A549 (cell line): Measurements from ENCODE around the gene IMPA2. TPM values are rescaled to one million over a fixed set of nuclear protein-coding genes. Genes with fewer than 3 reads are reported as not detected.

ENCODE experiments used
- ATAC-seq, 2 experiments: fragments of 200-7000 bp in 1 of 2; fragments of >200 bp in 1 of 2; cut with Nextera tagmentation in 1 of 2; cut with Tn5 transposase in 1 of 2; 3 replicates each; pipeline versions ENCODE4 v1.8.0 to v1.9.1; 2018 to 2020; ENCODE audit warnings: mild to moderate bottlenecking in 1 of 2, moderate library complexity in 1 of 2
- CTCF ChIA-PET: fragments of 300-600 bp; sonication (Branson Sonifier 250); formaldehyde crosslinking; extraction: SDS; loops from one replicate; lab custom pipeline; 2021; ENCODE audit warnings: antibody characterized with exemption, inconsistent platforms; lab: Yijun Ruan, JAX
- POLR2A ChIA-PET: fragments of 350-600 bp; formaldehyde crosslinking; extraction: SDS; loops from one replicate; lab custom pipeline; 2021; ENCODE audit warnings: antibody characterized with exemption, inconsistent platforms; lab: Yijun Ruan, JAX
- DNase-seq, 2 experiments: peaks; one replicate each; pipeline versions ENCODE4 v3.0.0 to v3.0.0-alpha.2; 2011 to 2016; ENCODE audit warnings: low read depth in 1 of 2, low spot score in 1 of 2
- FAIRE-seq: peaks from 2 replicates; lab custom pipeline; 2011; peaks lifted over from hg19 to GRCh38; lab: Jason Lieb, UNC
- H3K27ac ChIP-seq, 2 experiments: fragments of >200 bp; sonication (Bioruptor Twin); formaldehyde crosslinking; 3 replicates each; pipeline ENCODE4 v1.5.1; 2016 to 2017
- H3K4me1 ChIP-seq: fragments of >200 bp; sonication (Bioruptor Twin); formaldehyde crosslinking; 3 replicates; pipeline ENCODE4 v1.6.1; 2016
- H3K4me2 ChIP-seq: fragments of >200 bp; sonication (Bioruptor Twin); formaldehyde crosslinking; 3 replicates; pipeline ENCODE4 v1.6.1; 2016
- H3K4me3 ChIP-seq: fragments of >200 bp; sonication (Bioruptor Twin); formaldehyde crosslinking; 3 replicates; pipeline ENCODE4 v1.5.1; 2016
- H3K9me3 ChIP-seq: fragments of >200 bp; sonication (Bioruptor Twin); formaldehyde crosslinking; 3 replicates; pipeline ENCODE4 v1.6.1; 2016
- ATOH8 ChIP-seq: fragments of 250-450 bp; sonication (Bioruptor Pico); IDR thresholded peaks from 2 replicates; pipeline ENCODE4 v1.5.0; 2020; ENCODE audit warnings: low read depth, mild to moderate bottlenecking, moderate library complexity
- BCL3 ChIP-seq: fragments of >200 bp; sonication (Bioruptor Twin); formaldehyde crosslinking; IDR thresholded peaks from 3 replicates; pipeline ENCODE4 v1.6.1; 2016
- CEBPB ChIP-seq, 2 experiments: fragments of >200 bp in 1 of 2; sonication (Bioruptor Twin) in 1 of 2; formaldehyde crosslinking in 1 of 2; IDR thresholded peaks; 2 replicates each; pipeline ENCODE4 v1.6.1; 2012 to 2016
- CHD4 ChIP-seq: fragments of 200-600 bp; sonication (generic); IDR thresholded peaks from 2 replicates; pipeline ENCODE4 v1.6.1; 2016; ENCODE audit warnings: antibody characterized with exemption, mild to moderate bottlenecking, borderline replicate concordance
- EHF ChIP-seq: fragments of 250-450 bp; sonication (Bioruptor Pico); IDR thresholded peaks from 2 replicates; pipeline ENCODE4 v1.5.0; 2020; ENCODE audit warnings: mild to moderate bottlenecking
- EHMT2 ChIP-seq: fragments of 200-600 bp; sonication (generic); IDR thresholded peaks from 2 replicates; pipeline ENCODE4 v1.6.1; 2016; ENCODE audit warnings: antibody characterized with exemption, low read depth, mild to moderate bottlenecking, moderate library complexity
- EP300 ChIP-seq, 2 experiments: fragments of >200 bp; sonication (Bioruptor Twin); formaldehyde crosslinking; IDR thresholded peaks; 2 replicates in 1 of 2; 3 replicates in 1 of 2; pipeline ENCODE4 v1.6.1; 2016 to 2017
- GATA3 ChIP-seq: IDR thresholded peaks from 2 replicates; pipeline ENCODE4 v1.6.1; 2012; ENCODE audit warnings: borderline replicate concordance
- HDAC2 ChIP-seq: fragments of 200-600 bp; sonication (generic); IDR thresholded peaks from 2 replicates; pipeline ENCODE4 v1.6.1; 2016
- HES2 ChIP-seq: fragments of >200 bp; sonication (Bioruptor Twin); formaldehyde crosslinking; IDR thresholded peaks from 2 replicates; pipeline ENCODE4 v1.6.1; 2016
- HOXA7 ChIP-seq: fragments of 250-450 bp; sonication (Bioruptor Pico); IDR thresholded peaks from 2 replicates; pipeline ENCODE4 v1.5.0; 2020; ENCODE audit warnings: mild to moderate bottlenecking, moderate library complexity
- HOXB13 ChIP-seq: fragments of 250-450 bp; sonication (Bioruptor Pico); IDR thresholded peaks from 2 replicates; pipeline ENCODE4 v1.5.0; 2020; ENCODE audit warnings: low read depth, mild to moderate bottlenecking, moderate library complexity
- HOXB5 ChIP-seq: fragments of 250-450 bp; sonication (Bioruptor Pico); IDR thresholded peaks from 2 replicates; pipeline ENCODE4 v1.5.0; 2020; ENCODE audit warnings: mild to moderate bottlenecking, moderate library complexity
- JUN ChIP-seq, 2 experiments: fragments of >200 bp; sonication (Bioruptor Twin); formaldehyde crosslinking; IDR thresholded peaks; 2 replicates in 1 of 2; 3 replicates in 1 of 2; pipeline ENCODE4 v1.6.1; 2016 to 2017
- JUNB ChIP-seq: fragments of >200 bp; sonication (Bioruptor Twin); formaldehyde crosslinking; IDR thresholded peaks from 2 replicates; pipeline ENCODE4 v1.6.1; 2016
- MAFK ChIP-seq: fragments of 450-650 bp; IDR thresholded peaks from 2 replicates; pipeline ENCODE4 v1.6.1; 2014; ENCODE audit not compliant: partially characterized antibody
- NFE2L2 ChIP-seq: fragments of 150-350 bp; conservative IDR thresholded peaks from 2 replicates; pipeline ENCODE4 v1.6.1; 2014; ENCODE audit warnings: low read length
- NR3C1 ChIP-seq: fragments of >200 bp; sonication (Bioruptor Twin); formaldehyde crosslinking; IDR thresholded peaks from 3 replicates; pipeline ENCODE4 v1.6.1; 2017
- PHF8 ChIP-seq: fragments of 200-600 bp; sonication (generic); IDR thresholded peaks from 2 replicates; pipeline ENCODE4 v1.6.1; 2016; ENCODE audit warnings: low read depth, mild to moderate bottlenecking, antibody characterized with exemption, moderate library complexity, borderline replicate concordance
- POLR2AphosphoS2 ChIP-seq: conservative IDR thresholded peaks from 2 replicates; pipeline ENCODE4 v1.6.1; 2012; ENCODE audit warnings: low read length, improper control_type of control experiment, inconsistent platforms
- REST ChIP-seq: fragments of 200-600 bp; sonication (generic); IDR thresholded peaks from 2 replicates; pipeline ENCODE4 v1.6.1; 2016; ENCODE audit warnings: antibody characterized with exemption, mild to moderate bottlenecking, moderate library complexity
- RFX5 ChIP-seq: fragments of 450-650 bp; IDR thresholded peaks from 2 replicates; pipeline ENCODE4 v1.7.1; 2014; ENCODE audit warnings: antibody characterized with exemption, mild to moderate bottlenecking, moderate library complexity
- SMC3 ChIP-seq: fragments of >200 bp; sonication (Bioruptor Twin); formaldehyde crosslinking; IDR thresholded peaks from 3 replicates; pipeline ENCODE4 v1.6.1; 2018; ENCODE audit warnings: inconsistent platforms
- SREBF2 ChIP-seq: fragments of 450-650 bp; IDR thresholded peaks from 2 replicates; pipeline ENCODE4 v1.6.1; 2014; ENCODE audit warnings: mild to moderate bottlenecking, moderate library complexity
- ZSCAN20 ChIP-seq: fragments of 250-450 bp; sonication (Bioruptor Pico); IDR thresholded peaks from 2 replicates; pipeline ENCODE4 v1.8.0; 2022; ENCODE audit warnings: mild to moderate bottlenecking, moderate library complexity
- WGBS: methylation state at CpG from one replicate; pipeline ENCODE4 v1.1.6; 2017; ENCODE audit errors: missing lambda C conversion rate; 5-methylcytosine and 5-hydroxymethylcytosine counted together
- polyA plus RNA-seq, 4 experiments: library from polyadenylated mRNA; depleted of rRNA in 3 of 4; stranded (reverse); fragments of >200 nt; fragmentation: RNase III in 1 of 4; extraction: RNeasy Plus Mini Kit Qiagen cat#74134 plus additional on column Dnase treatment in 1 of 4; gene quantifications; 2 replicates in 3 of 4; 3 replicates in 1 of 4; pipeline ENCODE4 v1.2.3, GENCODE V29; 2011 to 2017
- TF ChIP-seq, protein P1 (sequence below): IDR thresholded peaks from 2 replicates; pipeline ENCODE4 v1.6.1; 2012; ENCODE audit warnings: low read depth, borderline replicate concordance

The IMPA2 gene
- polyA plus RNA-seq, 2 of the 4 experiments (the other 2 are of a cell fraction): 35.1 to 65.3 TPM

DNA sequence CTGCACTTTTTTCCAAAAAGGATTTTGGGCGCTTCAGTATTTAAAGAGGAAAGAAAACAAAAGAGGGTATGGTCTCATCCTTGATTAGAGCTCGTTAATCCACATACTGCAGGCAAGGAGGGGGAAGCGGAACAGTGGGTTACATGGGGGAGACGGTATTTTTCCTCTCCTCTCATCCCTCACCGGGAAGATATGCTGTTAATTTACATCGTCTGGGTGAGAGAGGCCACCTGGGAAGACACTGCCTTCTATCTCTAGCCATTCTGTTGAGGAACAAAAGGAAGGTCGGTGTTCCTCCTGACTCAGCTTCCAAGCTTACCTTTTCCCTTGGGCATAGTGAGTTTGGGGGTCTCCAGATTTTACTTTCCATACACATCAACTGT lies 52.3 kb downstream of the IMPA2 start:
- FAIRE-seq (no peak), DNase-seq (no peak), ATAC-seq (no peak)
- ChIA-PET POLR2A (no interaction called here), CTCF (interaction anchor here (1.2 to 3.3 kb wide), 3 partner anchors 38 to 378 kb away, joined by 3 to 14 read pairs (median 5); no protein-coding TSS in a partner anchor)
- Histone ChIP-seq H3K9me3 (no peaks in the 10 kb centered on the region), H3K27ac (no peak overlapping the region), H3K4me1 (no peaks in the 10 kb centered on the region)
- TF ChIP-seq EP300 (IDR thresholded peaks at IDR 0.05) (no peak), HDAC2 (no peak), ATOH8 (CRISPR knock-in tag) (no peak), POLR2AphosphoS2 (no peak), EHF (CRISPR knock-in tag) (no peak), JUN (IDR thresholded peaks at IDR 0.05) (no peak), PHF8 (no peak), HOXB13 (CRISPR knock-in tag) (no peak), RFX5 (no peak), NR3C1 (no peak), CHD4 (no peak), EHMT2 (no peak), MAFK (no peak), SMC3 (no peak), HOXA7 (CRISPR knock-in tag) (no peak), REST (no peak), ZSCAN20 (no peak), GATA3 (no peak)
- TF ChIP-seq, protein P1, sequence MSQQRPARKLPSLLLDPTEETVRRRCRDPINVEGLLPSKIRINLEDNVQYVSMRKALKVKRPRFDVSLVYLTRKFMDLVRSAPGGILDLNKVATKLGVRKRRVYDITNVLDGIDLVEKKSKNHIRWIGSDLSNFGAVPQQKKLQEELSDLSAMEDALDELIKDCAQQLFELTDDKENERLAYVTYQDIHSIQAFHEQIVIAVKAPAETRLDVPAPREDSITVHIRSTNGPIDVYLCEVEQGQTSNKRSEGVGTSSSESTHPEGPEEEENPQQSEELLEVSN: no peak
- TF ChIP-seq, all 56 proteins: peak for 0
- Histone ChIP-seq H3K4me3 (no peak overlapping the region), H3K4me2 (no peak overlapping the region)
- WGBS: 88% methylated on average over 7 of the region's 7 CpGs

- ATAC-seq (no peak), DNase-seq (no peak), FAIRE-seq (no peak)
- no peak overlapping the region for H3K27ac ChIP-seq
- H3K4me1 ChIP-seq: 0 out of 3 replicates have a peak, but pooled peaks cover 3% of the 10 kb centered on the region
- ChIA-PET CTCF (interaction anchor here (1.2 to 1.6 kb wide), 3 partner anchors 39 to 379 kb away, joined by 3 to 5 read pairs (median 5); no protein-coding TSS in a partner anchor), POLR2A (no interaction called here)
- no peak overlapping the region for H3K4me2 ChIP-seq
- H3K9me3 ChIP-seq: no peaks in the 10 kb centered on the region
- 93% methylated on average over 8 of the region's 8 CpGs for WGBS
- no peak overlapping the region for H3K4me3 ChIP-seq
- TF ChIP-seq, protein P1: no peak
- TF ChIP-seq SREBF2 (no peak), BCL3 (no peak), HOXB5 (CRISPR knock-in tag) (no peak), JUNB (no peak), HES2 (no peak), NFE2L2 (no peak), CEBPB (IDR thresholded peaks at IDR 0.05) (no peak), POLR2AphosphoS2 (no peak)
- TF ChIP-seq, all 56 proteins: peak for 0
Observed at GRCh38 chr18:12034241-12035100, 53.2 kb downstream of the IMPA2 start.
